IPS DF 19.7 (cell line): ENCODE data around the gene MSRB2.
"Not testable (repeated sequence)": the region's sequence is repeated elsewhere in the genome, so short reads cannot be mapped to it uniquely, and the experiment has no call there.

Source experiments
- DNase-seq: peaks from one replicate; pipeline ENCODE4 v3.0.0-alpha.2; 2013; ENCODE audit warnings: low read depth, low spot score

Gene MSRB2

GRCh38 chr10:23095404-23095965 is at the start of gene MSRB2:
Gene MSRB2, plus strand, starts transcription at chr10:23095579. Its CDS starts 30 bp downstream, at chr10:23095609.
- DNase-seq = peak; percentile 83

- no peak for DNase-seq
Observed at GRCh38 chr10:23046027-23046426, 49.4 kb upstream of the MSRB2 start.

- no peak for DNase-seq
Observed at GRCh38 chr10:23047201-23048050, 48.0 kb upstream of the MSRB2 start.

GRCh38 chr10:23048191-23048590 is 47.2 kb upstream of the MSRB2 start:
- DNase-seq = no peak

GRCh38 chr10:23051278-23051677 is 44.1 kb upstream of the MSRB2 start:
- no peak for DNase-seq

- no peak for DNase-seq
Observed at GRCh38 chr10:23051855-23052331, 43.5 kb upstream of the MSRB2 start.

GRCh38 chr10:23053036-23053435 is 42.3 kb upstream of the MSRB2 start:
- DNase-seq = no peak

GRCh38 chr10:23055424-23056185 is 39.8 kb upstream of the MSRB2 start:
- no peak for DNase-seq

- DNase-seq = no peak
Observed at GRCh38 chr10:23056186-23056579, 39.2 kb upstream of the MSRB2 start.

GRCh38 chr10:23058366-23058765 is 37.0 kb upstream of the MSRB2 start:
- no peak for DNase-seq

- DNase-seq = no peak
Observed at GRCh38 chr10:23060918-23061317, 34.5 kb upstream of the MSRB2 start.

GRCh38 chr10:23063045-23063972 is 32.1 kb upstream of the MSRB2 start:
- no peak for DNase-seq

GRCh38 chr10:23063973-23064812 is 31.2 kb upstream of the MSRB2 start:
- DNase-seq = no peak

- not testable (repeated sequence) for DNase-seq
Observed at GRCh38 chr10:23064813-23065114, 30.6 kb upstream of the MSRB2 start.

- DNase-seq = no peak
Observed at GRCh38 chr10:23065181-23065948, 30.0 kb upstream of the MSRB2 start.

GRCh38 chr10:23067337-23067736 is 28.0 kb upstream of the MSRB2 start:
- DNase-seq = no peak

- DNase-seq = peak; percentile 64
Observed at GRCh38 chr10:23067939-23068775, 27.2 kb upstream of the MSRB2 start.

- DNase-seq = no peak
Observed at GRCh38 chr10:23069019-23069815, 26.2 kb upstream of the MSRB2 start.
